Suppressor macrophage treated with lipopolysaccharide for 1 hour (primary cell): ENCODE measurements around the gene NCF4.
A peak's percentile ranks its signal among the peaks of the same experiment; 100 is the strongest.

Experiments used
- DNase-seq, 3 donors: peaks; one replicate each; pipeline ENCODE4 v3.0.0-alpha.2; 2020 to 2022

NCF4 gene

DNA sequence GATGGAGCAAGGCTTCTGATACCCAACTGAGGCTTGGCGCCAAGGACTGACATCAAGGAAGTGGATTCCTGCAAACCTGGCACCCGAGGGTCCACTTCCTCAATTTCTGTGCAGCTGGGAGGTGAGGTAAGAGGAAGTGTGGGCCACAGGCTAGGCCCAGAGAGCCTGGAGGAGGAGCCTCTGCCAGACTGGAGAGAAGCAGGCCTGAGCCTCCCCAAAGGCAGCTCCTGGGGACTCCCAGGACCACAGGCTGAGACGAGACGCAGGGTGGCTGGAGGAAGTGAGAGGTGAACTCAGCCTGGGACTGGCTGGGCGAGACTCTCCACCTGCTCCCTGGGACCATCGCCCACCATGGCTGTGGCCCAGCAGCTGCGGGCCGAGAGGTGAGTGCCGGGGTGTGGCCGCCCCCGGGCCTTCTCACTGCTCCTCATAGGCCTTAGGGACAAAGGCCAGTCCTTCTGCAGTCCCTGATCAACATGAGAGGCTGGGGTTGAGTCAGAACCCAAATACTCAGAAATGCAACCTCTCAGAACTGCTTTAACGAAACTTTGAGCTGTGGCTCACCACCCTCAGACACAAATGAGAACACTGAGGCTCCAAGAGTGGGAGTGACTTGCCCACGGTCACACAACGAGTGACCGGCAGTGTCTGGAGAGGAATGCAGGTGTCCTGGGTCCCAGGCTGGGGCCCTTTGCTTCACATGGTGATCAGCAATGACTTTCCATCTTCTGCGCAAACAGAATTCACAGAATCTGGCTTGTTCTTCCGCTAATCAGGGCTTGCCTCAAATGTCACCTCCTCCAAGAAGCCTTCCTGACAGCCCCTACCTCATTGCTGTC, at the start of gene NCF4:
Gene NCF4 (plus strand): TSS at position 186 of the 839 bp plus-strand sequence. CDS start 166 bp downstream, at position 352.
- peak; percentile 92 to 96 (median 93) for DNase-seq

GRCh38 chr22:36811094-36811800, 49.6 kb upstream of the NCF4 start:
- DNase-seq: no peak

GRCh38 chr22:36814801-36815200, 46.0 kb upstream of the NCF4 start:
- no peak for DNase-seq

DNA sequence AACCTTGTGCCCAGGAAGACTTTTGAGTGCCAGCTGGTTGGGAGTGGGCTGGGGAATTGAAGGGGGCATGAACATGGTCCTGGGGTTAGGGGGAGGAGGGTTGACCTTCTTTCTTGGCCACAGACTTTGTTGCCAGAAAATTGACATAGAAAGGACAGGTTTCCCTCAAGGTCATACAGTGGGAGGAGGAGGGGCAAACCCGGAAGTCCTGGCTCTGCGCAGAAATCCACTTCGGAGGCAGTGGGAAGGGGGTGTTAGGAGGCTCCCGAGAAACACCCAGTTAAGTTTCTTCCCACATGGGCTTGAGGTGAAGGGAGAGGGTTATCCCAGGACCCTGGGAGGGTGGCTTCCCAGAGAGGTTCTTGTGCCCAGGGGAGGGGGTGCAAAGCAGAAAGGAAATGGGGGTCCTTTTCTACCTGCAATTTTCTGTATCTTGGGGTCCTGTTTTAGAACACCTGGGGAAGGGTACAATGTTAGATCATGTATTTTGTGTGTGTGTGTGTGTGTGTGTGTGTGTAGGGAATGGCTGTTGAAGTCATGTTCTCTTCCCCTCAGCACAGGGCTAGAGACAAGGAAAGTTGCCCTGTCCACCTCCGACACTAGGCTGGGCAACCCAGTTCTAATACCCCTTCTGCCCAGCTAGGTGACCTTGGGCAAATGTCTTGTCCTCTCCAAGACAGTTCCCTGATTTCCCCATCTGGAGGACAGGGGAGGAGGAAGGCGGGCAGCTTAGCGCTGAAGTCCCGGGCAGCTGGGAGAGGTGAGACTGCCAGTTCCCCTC, 45.1 kb upstream of the NCF4 start:
- DNase-seq: no peak

- DNase-seq: peak in 2 of 3 donors; percentile 16 to 25
Observed at GRCh38 chr22:36816339-36816635, 44.5 kb upstream of the NCF4 start.

GRCh38 chr22:36816636-36817524, 43.9 kb upstream of the NCF4 start, which contains the start of gene PVALB:
Gene PVALB (minus strand): TSS chr22:36817035. CDS start chr22:36817005, 30 bp downstream.
- DNase-seq: peak; percentile 68 to 86 (median 79)

DNA sequence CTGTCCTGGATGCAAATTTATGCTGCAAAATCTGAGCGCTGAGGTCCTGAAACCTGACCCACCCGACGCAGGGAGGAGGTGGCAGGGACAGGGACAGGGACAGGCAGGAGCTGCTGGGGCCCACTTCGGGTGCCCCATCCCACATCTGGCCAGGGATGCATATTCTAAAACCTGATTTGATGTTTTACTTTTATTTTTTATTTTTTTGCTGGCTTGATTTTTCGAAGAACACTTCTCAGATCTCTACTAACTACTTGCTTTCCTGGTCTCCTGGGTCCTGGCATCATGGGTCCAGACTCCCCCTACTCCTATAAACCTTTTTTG, 43.3 kb upstream of the NCF4 start:
- no peak for DNase-seq

DNA sequence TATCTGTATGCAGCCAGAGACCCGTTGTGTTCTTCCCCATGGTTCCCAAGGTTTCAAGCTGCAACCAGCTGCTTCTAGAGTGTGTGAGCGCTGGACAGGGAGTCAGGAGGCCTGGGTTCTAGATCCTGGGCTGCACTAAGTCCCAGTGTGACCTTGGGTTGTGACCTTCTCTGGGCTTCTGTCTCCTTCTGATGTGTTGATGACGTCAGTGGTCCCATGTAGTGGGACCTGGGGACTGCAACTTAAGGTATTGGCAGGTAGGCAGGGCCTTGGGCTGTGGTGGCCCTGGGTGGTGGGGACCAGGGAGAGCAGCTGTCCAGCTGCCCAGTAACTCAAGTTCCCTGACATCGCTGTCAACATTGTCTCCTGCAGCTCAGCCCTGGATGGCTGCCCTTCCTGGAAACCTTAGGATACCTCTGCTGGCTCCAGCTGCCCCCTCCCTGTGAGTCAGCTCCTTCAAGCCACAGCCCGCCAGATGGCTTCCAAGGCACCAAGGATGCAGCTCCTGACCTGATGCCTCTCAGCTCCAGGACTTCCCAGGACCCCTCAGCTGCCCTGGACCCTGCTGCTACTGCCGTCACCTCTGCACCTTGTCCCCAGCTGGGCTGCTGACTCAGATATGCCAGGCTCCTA, 42.7 kb upstream of the NCF4 start:
- no peak for DNase-seq

DNA sequence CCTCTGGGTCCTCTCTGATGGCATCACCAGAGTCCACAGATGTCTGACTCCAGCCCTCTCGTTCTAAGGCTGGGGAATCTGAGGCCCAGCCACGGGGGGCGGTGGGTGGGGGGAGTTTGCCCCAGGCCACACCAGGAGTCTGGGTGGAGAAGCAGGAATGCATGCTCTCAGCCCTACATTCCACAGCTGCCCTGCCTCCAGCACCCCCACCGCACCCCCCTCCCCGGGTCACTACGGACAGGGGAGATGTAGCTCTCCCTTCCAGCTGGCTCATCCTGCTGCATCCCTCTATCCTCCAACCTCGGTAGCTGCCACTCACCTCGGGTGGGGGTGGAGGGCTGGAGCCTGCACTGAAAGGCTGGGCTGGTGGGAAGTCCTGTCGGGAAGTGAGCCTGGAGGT, 41.7 kb upstream of the NCF4 start:
- no peak for DNase-seq

GRCh38 chr22:36822581-36822980, 38.2 kb upstream of the NCF4 start:
- DNase-seq: no peak

DNA sequence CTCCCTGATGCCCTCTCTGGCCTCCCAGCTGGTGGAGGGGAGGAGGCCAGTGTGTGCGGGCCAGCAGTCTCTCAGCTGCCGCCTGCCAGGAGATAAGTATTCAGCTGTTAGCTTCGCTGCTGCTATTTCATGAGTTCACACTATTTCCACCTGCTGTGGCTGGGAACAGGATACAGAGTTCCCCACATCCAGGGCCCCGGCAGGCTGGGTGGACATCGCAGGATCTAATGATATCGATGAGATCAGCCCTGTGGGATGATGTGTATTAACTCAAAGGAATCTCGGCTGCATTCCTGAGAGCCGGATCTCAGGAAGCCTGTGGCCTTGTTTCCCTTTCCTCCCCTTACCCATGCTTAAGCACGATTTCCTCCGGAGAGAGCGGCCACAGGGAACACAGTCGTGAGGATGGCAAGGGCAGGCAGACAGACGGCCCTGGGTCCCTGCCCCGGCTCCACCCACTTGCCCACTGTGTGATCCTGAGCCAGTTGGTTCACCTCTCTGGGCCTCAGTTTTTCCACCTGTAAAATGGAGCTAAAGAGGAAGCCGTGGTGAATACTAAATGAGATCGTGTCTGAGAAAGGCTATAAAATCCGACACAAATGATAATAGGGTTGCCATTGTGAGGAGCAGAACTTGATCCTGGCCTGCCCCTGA, 37.5 kb upstream of the NCF4 start:
- DNase-seq: no peak

DNA sequence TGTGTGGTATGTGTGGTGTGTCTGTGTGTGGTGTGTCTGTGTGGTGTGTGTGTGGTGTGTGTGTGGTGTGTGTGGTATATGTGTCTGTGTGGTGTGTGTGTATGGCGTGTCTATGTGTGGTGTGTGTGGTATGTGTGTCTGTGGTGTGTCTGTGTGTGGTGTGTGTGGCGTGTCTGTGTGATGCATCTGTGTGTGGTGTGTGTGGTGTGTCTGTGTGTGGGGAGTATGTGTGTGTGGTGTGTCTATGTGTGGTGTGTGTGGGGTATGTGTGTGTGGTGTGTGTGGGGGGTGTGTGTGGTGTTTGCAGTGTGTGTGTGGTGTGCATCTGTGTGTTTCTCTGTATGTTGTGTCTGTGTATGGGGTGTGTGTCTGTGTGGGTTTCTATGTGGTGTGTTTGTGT, 36.2 kb upstream of the NCF4 start:
- no peak for DNase-seq

GRCh38 chr22:36826262-36826661, 34.5 kb upstream of the NCF4 start:
- no peak for DNase-seq

DNA sequence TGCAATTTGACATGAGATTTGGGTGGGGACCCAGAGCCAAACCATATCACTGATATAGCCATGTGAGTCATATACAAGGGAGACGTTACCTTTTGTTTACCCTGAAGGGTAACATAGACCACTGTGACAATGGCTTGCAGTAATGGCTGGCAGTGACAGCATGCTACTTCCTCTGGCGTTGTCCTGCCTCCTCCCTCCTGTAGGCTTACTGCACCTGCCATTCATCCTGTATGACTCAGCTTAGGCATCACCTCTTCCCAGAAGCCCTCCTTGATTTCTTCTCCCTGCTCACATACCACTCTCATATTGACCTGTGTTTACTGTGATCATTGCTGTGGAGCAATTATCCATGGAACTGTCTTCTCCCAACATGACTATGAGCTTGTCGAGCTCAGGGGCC, 32.0 kb upstream of the NCF4 start:
- no peak for DNase-seq

DNA sequence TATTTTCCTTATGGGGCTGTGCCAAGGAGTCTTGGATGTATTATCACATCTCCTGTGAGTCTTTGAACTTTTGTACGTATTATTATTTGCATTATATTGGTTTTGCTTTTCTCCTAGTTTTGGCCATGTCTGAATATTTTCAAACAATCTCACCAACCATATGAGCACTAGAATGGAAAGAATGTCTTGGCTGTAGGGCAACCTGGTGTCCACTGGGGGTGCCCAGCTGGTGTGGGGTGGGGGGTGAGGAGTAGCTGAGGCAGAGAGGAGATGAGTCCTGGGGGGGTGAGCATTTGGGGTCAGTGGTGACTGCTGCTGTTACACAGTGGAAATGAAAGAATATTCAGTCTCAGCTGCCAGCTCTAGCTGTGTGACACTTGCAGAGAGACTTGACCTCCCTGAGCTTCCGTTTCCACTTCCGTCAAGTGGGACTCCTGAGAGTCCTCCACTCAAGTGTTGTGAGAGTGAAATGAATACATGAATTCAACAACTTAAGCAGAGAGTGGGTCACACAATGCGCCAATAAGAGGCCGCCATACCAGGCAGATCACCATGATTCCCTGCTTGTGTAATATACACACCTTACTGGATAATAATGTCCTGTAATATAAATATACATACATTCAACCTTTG, 31.3 kb upstream of the NCF4 start:
- no peak for DNase-seq

GRCh38 chr22:36830601-36831000, 30.2 kb upstream of the NCF4 start:
- DNase-seq: no peak

DNA sequence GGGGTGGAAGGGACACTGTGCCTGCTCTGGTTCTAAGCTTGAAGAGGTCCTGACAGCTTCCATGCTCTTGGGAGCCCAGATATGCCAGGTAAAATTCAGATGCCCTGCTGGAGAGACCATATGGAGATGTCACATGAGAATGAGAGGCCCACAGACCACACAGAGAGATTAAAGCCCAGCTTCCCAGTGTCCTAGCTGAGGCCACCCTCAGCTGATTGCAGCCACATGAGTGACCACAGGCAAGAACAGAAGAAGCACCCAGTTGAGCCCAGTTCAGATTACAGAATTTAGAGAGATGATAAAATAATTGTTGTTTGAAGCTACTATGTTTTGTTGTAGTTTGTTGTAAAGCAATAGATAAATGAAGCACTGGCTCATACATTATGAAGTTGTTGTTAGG, 29.6 kb upstream of the NCF4 start:
- peak in 1 of 3 donors; percentile 13 for DNase-seq

DNA sequence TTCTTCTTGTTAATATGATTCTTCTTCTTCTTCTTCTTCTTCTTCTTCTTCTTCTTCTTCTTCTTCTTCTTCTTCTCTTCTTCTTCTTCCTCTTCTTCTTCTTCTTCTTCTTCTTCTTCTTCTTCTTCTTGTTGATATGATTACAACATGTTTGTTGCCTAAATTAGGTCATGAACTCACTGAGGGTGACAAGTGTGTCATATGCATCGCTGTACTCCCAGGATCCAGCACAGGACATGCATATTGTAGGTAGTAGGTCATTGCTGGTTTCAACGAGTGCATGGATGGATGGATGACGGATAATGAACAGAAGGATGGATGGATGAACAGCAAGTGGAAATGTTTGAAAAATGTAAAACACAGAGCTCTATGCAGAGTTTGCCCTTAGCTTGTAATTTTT, 29.1 kb upstream of the NCF4 start:
- DNase-seq: peak; percentile 34 to 49 (median 41)

GRCh38 chr22:36833073-36833472, 27.7 kb upstream of the NCF4 start:
- peak; percentile 46 to 72 (median 71) for DNase-seq

GRCh38 chr22:36835903-36836302, 24.9 kb upstream of the NCF4 start:
- no peak for DNase-seq
